GM12878 (cell line): ENCODE measurements around the gene ADAMTS6.

Source experiments
- BRCA1 ChIP-seq: IDR thresholded peaks from 2 replicates; pipeline ENCODE4 v1.6.1; 2011; ENCODE audit warnings: low read depth, low read length, improper control_type of control experiment
- CHD2 ChIP-seq: IDR thresholded peaks from 2 replicates; pipeline ENCODE4 v1.6.1; 2011; ENCODE audit warnings: low read depth, low read length, improper control_type of control experiment, borderline replicate concordance
- EZH2 ChIP-seq: IDR thresholded peaks from 2 replicates; pipeline ENCODE4 v1.6.1; 2012; ENCODE audit warnings: low read depth, mild to moderate bottlenecking, control low read depth, inconsistent platforms, low read length, borderline replicate concordance; ENCODE audit not compliant: control insufficient read depth
- HDAC2 ChIP-seq: fragments of 200-600 bp; sonication (generic); IDR thresholded peaks from 2 replicates; pipeline ENCODE4 v1.6.1; 2017
- YY1 ChIP-seq: IDR thresholded peaks from 2 replicates; pipeline ENCODE4 v1.6.1; 2011; ENCODE audit warnings: low read depth, mild to moderate bottlenecking, low read length
- ZNF384 ChIP-seq: IDR thresholded peaks from 2 replicates; pipeline ENCODE4 v1.6.1; 2012; ENCODE audit warnings: low read depth, mild to moderate bottlenecking, low read length, improper control_type of control experiment, borderline replicate concordance
- TF ChIP-seq, protein P1 (sequence below), 3 experiments: IDR thresholded peaks in 2 of 3; conservative IDR thresholded peaks in 1 of 3; 2 replicates each; pipeline ENCODE4 v1.5.1; 2011; ENCODE audit warnings: low read depth in 3 of 3, low read length in 3 of 3, mild to moderate bottlenecking in 3 of 3, control low read depth in 2 of 3, moderate library complexity in 2 of 3, inconsistent platforms in 1 of 3, mixed read lengths in 1 of 3; ENCODE audit not compliant: control insufficient read depth in 2 of 3, insufficient read depth in 1 of 3; ENCODE audit errors: extremely low read depth in 1 of 3

DNA sequence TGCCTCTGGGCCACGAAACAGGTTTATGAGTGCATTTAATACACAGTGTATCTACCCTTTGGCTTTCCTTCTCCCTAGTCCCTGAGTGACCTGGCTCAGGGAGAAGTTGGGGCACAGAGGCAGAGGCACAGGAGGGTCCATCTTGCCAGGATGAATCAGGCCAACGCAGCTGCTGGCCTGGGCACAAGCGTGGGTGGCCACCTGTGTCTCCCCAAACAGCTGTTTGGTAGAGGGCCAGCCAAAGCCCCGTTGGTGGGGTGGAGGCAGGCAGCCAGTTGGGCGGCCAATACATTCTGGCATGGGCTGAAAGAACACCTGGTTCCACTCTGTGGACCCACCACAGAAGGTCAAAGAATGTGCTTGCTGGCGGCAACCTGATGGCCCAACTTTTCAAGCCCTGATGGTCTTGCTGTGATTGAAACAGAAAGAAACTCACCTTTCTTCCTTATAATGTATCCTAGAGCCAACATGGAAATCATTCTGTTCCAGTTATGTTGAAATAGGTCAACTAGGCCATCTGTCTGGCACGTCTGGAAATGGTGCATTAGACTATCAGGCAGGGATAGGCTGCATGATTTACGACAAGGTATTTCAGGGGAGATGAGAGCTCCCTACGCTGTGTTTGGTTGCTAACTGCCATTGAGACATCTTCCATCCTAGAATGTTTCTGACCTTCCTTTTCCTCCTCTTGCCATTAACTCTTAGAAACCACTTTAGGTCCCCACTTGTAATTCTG lies 337.4 kb downstream of the ADAMTS6 start:
- no peak for TF ChIP-seq CHD2
- TF ChIP-seq HDAC2: no peak
- TF ChIP-seq, protein P1, sequence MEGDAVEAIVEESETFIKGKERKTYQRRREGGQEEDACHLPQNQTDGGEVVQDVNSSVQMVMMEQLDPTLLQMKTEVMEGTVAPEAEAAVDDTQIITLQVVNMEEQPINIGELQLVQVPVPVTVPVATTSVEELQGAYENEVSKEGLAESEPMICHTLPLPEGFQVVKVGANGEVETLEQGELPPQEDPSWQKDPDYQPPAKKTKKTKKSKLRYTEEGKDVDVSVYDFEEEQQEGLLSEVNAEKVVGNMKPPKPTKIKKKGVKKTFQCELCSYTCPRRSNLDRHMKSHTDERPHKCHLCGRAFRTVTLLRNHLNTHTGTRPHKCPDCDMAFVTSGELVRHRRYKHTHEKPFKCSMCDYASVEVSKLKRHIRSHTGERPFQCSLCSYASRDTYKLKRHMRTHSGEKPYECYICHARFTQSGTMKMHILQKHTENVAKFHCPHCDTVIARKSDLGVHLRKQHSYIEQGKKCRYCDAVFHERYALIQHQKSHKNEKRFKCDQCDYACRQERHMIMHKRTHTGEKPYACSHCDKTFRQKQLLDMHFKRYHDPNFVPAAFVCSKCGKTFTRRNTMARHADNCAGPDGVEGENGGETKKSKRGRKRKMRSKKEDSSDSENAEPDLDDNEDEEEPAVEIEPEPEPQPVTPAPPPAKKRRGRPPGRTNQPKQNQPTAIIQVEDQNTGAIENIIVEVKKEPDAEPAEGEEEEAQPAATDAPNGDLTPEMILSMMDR (IDR thresholded peaks at IDR 0.05 in 2 of 3, conservative IDR thresholded peaks at IDR 0.05 in 1 of 3; ENCODE audit: control insufficient read depth in 2 of 3, extremely low read depth in 1 of 3, insufficient read depth in 1 of 3, low read depth in 3 of 3, low read length in 3 of 3): no peak
- TF ChIP-seq BRCA1: no peak
- no peak for TF ChIP-seq YY1
- no peak for TF ChIP-seq ZNF384
- no peak for TF ChIP-seq EZH2
